HepG2 (cell line): ENCODE data around the gene LRRC73. TPM values are rescaled to one million over a fixed set of nuclear protein-coding genes. Genes with fewer than 3 reads are reported as not detected.

ENCODE experiments used
- FIP1L1 ChIP-seq: fragments of 200-400 bp; formaldehyde crosslinking; IDR thresholded peaks from 2 replicates; pipeline ENCODE4 v1.6.1; 2018; ENCODE audit warnings: low read depth, mild to moderate bottlenecking, low read length, moderate library complexity, borderline replicate concordance; ENCODE audit not compliant: insufficient read depth
- FOSL2 ChIP-seq: sonication (generic); formaldehyde crosslinking; IDR thresholded peaks from 2 replicates; pipeline ENCODE4 v1.4.0; 2020; ENCODE audit warnings: missing genetic modification reagents
- KAT7 ChIP-seq: IDR thresholded peaks from 2 replicates; pipeline ENCODE4 v1.6.1; 2018; ENCODE audit warnings: borderline replicate concordance, missing compliant biosample characterization
- KLF11 ChIP-seq: IDR thresholded peaks from 2 replicates; pipeline ENCODE4 v1.6.1; 2016; ENCODE audit warnings: missing compliant biosample characterization
- NAIF1 ChIP-seq: sonication (generic); formaldehyde crosslinking; IDR thresholded peaks from 2 replicates; pipeline ENCODE4 v1.5.0; 2020; ENCODE audit warnings: mild to moderate bottlenecking, missing genetic modification reagents, borderline replicate concordance
- PITX1 ChIP-seq: sonication (generic); formaldehyde crosslinking; IDR thresholded peaks from 2 replicates; pipeline ENCODE4 v1.5.1; 2020; ENCODE audit warnings: mild to moderate bottlenecking, missing genetic modification reagents
- SIN3B ChIP-seq: fragments of 150-350 bp; IDR thresholded peaks from 2 replicates; pipeline ENCODE4 v1.6.1; 2014; ENCODE audit warnings: low read length
- SNRNP70 ChIP-seq: fragments of 200-400 bp; formaldehyde crosslinking; IDR thresholded peaks from 2 replicates; pipeline ENCODE4 v1.6.1; 2017; ENCODE audit warnings: mild to moderate bottlenecking, low read depth, low read length, moderate library complexity
- TCF7 ChIP-seq: sonication (generic); IDR thresholded peaks from 2 replicates; pipeline ENCODE4 v1.6.1; 2016; ENCODE audit warnings: antibody characterized with exemption, low read depth
- ZMAT3 ChIP-seq: sonication (generic); formaldehyde crosslinking; conservative IDR thresholded peaks from 2 replicates; pipeline ENCODE4 v1.7.0; 2021; ENCODE audit warnings: missing genetic modification reagents
- ZMYM2 ChIP-seq: sonication (generic); formaldehyde crosslinking; IDR thresholded peaks from 2 replicates; pipeline ENCODE4 v1.8.0; 2022; ENCODE audit warnings: mild to moderate bottlenecking, missing genetic modification reagents
- ZNF615 ChIP-seq: sonication (generic); formaldehyde crosslinking; IDR thresholded peaks from 2 replicates; pipeline ENCODE4 v1.5.0; 2020; ENCODE audit warnings: mild to moderate bottlenecking, missing genetic modification reagents, borderline replicate concordance
- ZNF644 ChIP-seq: IDR thresholded peaks from 2 replicates; pipeline ENCODE4 v1.6.1; 2016; ENCODE audit warnings: low read depth
- ZSCAN9 ChIP-seq: IDR thresholded peaks from 2 replicates; pipeline ENCODE4 v1.6.1; 2016; ENCODE audit warnings: borderline replicate concordance
- polyA plus RNA-seq, 8 experiments: library from polyadenylated mRNA; depleted of rRNA in 3 of 8; stranded (reverse) in 7 of 8; unstranded in 1 of 8; fragments of >200 nt; fragmentation: Illumina TruSeq in 4 of 8; extraction: Trizol in 4 of 8; gene quantifications; 2 replicates each; pipeline versions ENCODE4 v1.2.1 to v1.2.3, GENCODE V29; 2011 to 2016; ENCODE audit warnings: low read depth in 4 of 8, missing spikeins in 1 of 8, mixed read lengths in 1 of 8; ENCODE audit not compliant: insufficient read depth in 1 of 8
- total RNA-seq, 5 experiments: library from RNA; depleted of rRNA; stranded (reverse); fragments of >200 nt; fragmentation: Illumina TruSeq; extraction: Trizol; gene quantifications; 2 replicates each; pipeline ENCODE4 v1.2.3, GENCODE V29; 2016; ENCODE audit warnings: low read depth in 1 of 5
- TF ChIP-seq, protein P1 (sequence below): sonication (generic); formaldehyde crosslinking; IDR thresholded peaks from 2 replicates; pipeline ENCODE4 v1.5.0; 2020; ENCODE audit warnings: mild to moderate bottlenecking, missing genetic modification reagents, borderline replicate concordance
- TF ChIP-seq, protein P2 (sequence below): IDR thresholded peaks from 2 replicates; pipeline ENCODE4 v1.6.1; 2016; ENCODE audit warnings: missing biosample characterization, missing genetic modification reagents, low read depth
- TF ChIP-seq, protein P3 (sequence below): sonication (generic); formaldehyde crosslinking; IDR thresholded peaks from 2 replicates; pipeline ENCODE4 v1.4.0; 2020; ENCODE audit warnings: missing genetic modification reagents, borderline replicate concordance
- TF ChIP-seq, protein P4 (sequence below): sonication (generic); formaldehyde crosslinking; IDR thresholded peaks from 2 replicates; pipeline ENCODE4 v1.9.0; 2021; ENCODE audit warnings: missing genetic modification reagents, mild to moderate bottlenecking, borderline replicate concordance

Gene LRRC73
- total and polyA plus RNA-seq, 2 of the 13 experiments (the other 11 are each of a cell fraction or from before 2014, with no cell fraction given) = 0.11 to 0.12 TPM

DNA sequence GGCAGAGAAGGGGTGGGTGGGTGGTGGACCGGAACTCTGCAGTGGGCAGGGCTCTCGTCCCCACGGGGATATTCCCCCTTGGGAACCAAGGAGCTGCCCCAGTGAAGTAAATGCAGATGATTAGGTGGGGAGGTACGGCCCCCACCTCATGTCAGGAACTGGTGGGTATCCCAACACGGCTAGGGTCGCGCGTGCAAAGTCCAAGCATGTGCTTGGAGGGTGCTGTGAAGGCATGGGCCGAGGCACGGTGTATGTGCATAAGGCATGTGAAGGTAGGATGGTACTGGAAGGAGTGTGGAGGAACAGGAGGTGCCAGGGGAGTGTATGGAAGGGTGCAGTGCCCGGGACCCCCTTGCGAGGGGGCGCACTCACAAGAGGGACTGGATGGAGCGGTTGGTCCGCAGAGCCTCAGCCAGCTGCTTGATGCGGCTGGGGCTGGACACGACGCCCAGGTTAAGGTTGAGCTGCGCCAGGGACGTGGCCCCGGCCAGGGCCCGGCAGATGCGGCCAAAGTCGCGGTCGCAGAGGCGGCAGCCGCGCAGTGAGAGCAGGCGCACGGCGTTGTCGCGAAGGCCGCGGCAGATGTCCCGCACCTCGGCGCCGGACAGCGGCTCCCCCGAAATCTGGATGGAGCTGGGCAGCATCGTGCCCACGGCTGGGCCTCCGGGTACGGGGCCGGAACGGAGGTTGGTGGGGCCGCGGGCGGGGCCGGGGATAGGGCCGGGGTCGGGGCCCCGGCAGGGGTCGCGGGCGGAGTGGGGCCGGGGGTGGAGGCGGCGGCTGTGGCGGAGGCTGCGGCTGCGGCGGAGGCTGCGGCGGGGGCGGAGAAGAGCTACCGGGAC, 783 bp downstream of the LRRC73 start (continued):
- TF ChIP-seq, protein P1, sequence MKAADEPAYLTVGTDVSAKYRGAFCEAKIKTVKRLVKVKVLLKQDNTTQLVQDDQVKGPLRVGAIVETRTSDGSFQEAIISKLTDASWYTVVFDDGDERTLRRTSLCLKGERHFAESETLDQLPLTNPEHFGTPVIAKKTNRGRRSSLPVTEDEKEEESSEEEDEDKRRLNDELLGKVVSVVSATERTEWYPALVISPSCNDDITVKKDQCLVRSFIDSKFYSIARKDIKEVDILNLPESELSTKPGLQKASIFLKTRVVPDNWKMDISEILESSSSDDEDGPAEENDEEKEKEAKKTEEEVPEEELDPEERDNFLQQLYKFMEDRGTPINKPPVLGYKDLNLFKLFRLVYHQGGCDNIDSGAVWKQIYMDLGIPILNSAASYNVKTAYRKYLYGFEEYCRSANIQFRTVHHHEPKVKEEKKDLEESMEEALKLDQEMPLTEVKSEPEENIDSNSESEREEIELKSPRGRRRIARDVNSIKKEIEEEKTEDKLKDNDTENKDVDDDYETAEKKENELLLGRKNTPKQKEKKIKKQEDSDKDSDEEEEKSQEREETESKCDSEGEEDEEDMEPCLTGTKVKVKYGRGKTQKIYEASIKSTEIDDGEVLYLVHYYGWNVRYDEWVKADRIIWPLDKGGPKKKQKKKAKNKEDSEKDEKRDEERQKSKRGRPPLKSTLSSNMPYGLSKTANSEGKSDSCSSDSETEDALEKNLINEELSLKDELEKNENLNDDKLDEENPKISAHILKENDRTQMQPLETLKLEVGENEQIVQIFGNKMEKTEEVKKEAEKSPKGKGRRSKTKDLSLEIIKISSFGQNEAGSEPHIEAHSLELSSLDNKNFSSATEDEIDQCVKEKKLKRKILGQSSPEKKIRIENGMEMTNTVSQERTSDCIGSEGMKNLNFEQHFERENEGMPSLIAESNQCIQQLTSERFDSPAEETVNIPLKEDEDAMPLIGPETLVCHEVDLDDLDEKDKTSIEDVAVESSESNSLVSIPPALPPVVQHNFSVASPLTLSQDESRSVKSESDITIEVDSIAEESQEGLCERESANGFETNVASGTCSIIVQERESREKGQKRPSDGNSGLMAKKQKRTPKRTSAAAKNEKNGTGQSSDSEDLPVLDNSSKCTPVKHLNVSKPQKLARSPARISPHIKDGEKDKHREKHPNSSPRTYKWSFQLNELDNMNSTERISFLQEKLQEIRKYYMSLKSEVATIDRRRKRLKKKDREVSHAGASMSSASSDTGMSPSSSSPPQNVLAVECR (CRISPR knock-in tag) = no peak
- no peak for TF ChIP-seq FIP1L1
- no peak for TF ChIP-seq ZNF644 (CRISPR knock-in tag)
- TF ChIP-seq TCF7 = no peak
- TF ChIP-seq KAT7 (CRISPR knock-in tag) = no peak
- TF ChIP-seq, protein P2, sequence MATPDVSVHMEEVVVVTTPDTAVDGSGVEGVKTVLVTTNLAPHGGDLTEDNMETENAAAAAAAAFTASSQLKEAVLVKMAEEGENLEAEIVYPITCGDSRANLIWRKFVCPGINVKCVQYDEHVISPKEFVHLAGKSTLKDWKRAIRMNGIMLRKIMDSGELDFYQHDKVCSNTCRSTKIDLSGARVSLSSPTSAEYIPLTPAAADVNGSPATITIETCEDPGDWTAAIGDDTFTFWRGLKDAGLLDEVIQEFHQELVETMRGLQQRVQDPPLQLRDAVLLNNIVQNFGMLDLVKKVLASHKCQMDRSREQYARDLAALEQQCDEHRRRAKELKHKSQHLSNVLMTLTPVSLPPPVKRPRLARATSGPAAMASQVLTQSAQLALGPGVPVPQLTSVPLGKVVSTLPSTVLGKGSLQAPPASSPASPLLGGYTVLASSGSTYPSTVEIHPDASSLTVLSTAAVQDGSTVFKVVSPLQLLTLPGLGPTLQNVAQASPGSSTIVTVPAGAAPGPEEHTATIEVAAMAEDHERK (CRISPR knock-in tag) = no peak
- TF ChIP-seq ZMAT3 (CRISPR knock-in tag) = no peak; the same call in 1 of the 2 replicates
- TF ChIP-seq PITX1 (CRISPR knock-in tag) = peak; percentile 9; the same call in 1 of the 2 replicates
- TF ChIP-seq SIN3B = no peak
- TF ChIP-seq FOSL2 (CRISPR knock-in tag) = no peak
- TF ChIP-seq ZSCAN9 = no peak
- TF ChIP-seq, protein P3, sequence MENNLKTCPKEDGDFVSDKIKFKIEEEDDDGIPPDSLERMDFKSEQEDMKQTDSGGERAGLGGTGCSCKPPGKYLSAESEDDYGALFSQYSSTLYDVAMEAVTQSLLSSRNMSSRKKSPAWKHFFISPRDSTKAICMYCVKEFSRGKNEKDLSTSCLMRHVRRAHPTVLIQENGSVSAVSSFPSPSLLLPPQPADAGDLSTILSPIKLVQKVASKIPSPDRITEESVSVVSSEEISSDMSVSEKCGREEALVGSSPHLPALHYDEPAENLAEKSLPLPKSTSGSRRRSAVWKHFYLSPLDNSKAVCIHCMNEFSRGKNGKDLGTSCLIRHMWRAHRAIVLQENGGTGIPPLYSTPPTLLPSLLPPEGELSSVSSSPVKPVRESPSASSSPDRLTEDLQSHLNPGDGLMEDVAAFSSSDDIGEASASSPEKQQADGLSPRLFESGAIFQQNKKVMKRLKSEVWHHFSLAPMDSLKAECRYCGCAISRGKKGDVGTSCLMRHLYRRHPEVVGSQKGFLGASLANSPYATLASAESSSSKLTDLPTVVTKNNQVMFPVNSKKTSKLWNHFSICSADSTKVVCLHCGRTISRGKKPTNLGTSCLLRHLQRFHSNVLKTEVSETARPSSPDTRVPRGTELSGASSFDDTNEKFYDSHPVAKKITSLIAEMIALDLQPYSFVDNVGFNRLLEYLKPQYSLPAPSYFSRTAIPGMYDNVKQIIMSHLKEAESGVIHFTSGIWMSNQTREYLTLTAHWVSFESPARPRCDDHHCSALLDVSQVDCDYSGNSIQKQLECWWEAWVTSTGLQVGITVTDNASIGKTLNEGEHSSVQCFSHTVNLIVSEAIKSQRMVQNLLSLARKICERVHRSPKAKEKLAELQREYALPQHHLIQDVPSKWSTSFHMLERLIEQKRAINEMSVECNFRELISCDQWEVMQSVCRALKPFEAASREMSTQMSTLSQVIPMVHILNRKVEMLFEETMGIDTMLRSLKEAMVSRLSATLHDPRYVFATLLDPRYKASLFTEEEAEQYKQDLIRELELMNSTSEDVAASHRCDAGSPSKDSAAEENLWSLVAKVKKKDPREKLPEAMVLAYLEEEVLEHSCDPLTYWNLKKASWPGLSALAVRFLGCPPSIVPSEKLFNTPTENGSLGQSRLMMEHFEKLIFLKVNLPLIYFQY (CRISPR knock-in tag) = no peak
- TF ChIP-seq ZMYM2 (CRISPR knock-in tag) = 0 out of 2 replicates have a peak, but pooled peaks have one; percentile 21
- TF ChIP-seq, protein P4, sequence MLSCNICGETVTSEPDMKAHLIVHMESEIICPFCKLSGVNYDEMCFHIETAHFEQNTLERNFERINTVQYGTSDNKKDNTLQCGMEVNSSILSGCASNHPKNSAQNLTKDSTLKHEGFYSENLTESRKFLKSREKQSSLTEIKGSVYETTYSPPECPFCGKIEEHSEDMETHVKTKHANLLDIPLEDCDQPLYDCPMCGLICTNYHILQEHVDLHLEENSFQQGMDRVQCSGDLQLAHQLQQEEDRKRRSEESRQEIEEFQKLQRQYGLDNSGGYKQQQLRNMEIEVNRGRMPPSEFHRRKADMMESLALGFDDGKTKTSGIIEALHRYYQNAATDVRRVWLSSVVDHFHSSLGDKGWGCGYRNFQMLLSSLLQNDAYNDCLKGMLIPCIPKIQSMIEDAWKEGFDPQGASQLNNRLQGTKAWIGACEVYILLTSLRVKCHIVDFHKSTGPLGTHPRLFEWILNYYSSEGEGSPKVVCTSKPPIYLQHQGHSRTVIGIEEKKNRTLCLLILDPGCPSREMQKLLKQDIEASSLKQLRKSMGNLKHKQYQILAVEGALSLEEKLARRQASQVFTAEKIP (CRISPR knock-in tag) = no peak
- TF ChIP-seq ZNF615 (CRISPR knock-in tag) = no peak
- TF ChIP-seq KLF11 (CRISPR knock-in tag) = no peak
- TF ChIP-seq SNRNP70 = no peak
- no peak for TF ChIP-seq NAIF1
